Measurements from ENCODE around the gene TPST2. TPM values are rescaled to one million over a fixed set of nuclear protein-coding genes. Genes with fewer than 3 reads are reported as not detected.

The TPST2 gene
- total RNA-seq, 2 donors from 2014 or later = 37.7 to 82.3 TPM

DNA sequence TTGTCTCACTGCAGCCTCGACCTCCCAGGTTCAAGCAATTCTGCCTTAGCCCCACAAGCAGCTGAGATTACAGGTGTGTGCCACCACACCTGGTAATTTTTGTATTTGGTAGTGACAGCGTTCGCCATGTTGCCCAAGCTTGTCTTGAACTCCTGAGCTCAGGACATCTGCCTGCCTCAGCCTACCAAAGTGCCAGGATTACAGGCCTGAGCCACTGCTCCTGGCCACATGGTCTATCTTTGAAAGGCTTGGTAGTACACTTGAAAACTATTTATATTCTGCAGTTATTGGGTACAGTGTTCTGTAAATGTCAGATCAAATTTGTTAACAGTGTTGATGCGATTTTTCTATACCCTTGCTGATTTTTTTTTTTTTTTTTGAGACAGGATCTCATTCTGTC lies 41.4 kb upstream of the TPST2 start:
- DNase-seq (ENCODE audit: low spot score) (no peak), ATAC-seq (ENCODE audit: insufficient number of reproducible peaks, low FRiP score, low read depth) (no peak)
- H3K4me1 ChIP-seq (ENCODE audit: control insufficient read depth in 1 of 2, low read depth in 2 of 2) = no peaks in the 10 kb centered on the region
- H3K36me3 ChIP-seq = no peaks in the 10 kb centered on the region
- H3K27me3 ChIP-seq (replicated peaks; ENCODE audit: insufficient read depth) = no peaks in the 10 kb centered on the region
- H3K27ac ChIP-seq = no peak overlapping the region
- H3K4me3 ChIP-seq = no peak overlapping the region
- TF ChIP-seq CTCF (IDR thresholded peaks at IDR 0.05) = no peak
- H3K9me3 ChIP-seq = no peaks in the 10 kb centered on the region

GRCh38 chr22:26629988-26630761 lies 40.2 kb upstream of the TPST2 start:
- Histone ChIP-seq H3K4me1 (ENCODE audit: control insufficient read depth in 1 of 2, low read depth in 2 of 2) (no peaks in the 10 kb centered on the region), H3K4me3 (no peak overlapping the region), H3K27me3 (replicated peaks; ENCODE audit: insufficient read depth) (no peaks in the 10 kb centered on the region), H3K9me3 (no peaks in the 10 kb centered on the region), H3K27ac (no peak overlapping the region), H3K36me3 (no peaks in the 10 kb centered on the region)
- no peak for DNase-seq (ENCODE audit: low spot score)
- ATAC-seq (ENCODE audit: insufficient number of reproducible peaks, low FRiP score, low read depth) = no peak
- TF ChIP-seq CTCF (IDR thresholded peaks at IDR 0.05) = no peak

GRCh38 chr22:26624803-26625202 lies 34.9 kb upstream of the TPST2 start:
- no peak for ATAC-seq (ENCODE audit: insufficient number of reproducible peaks, low FRiP score, low read depth)
- H3K4me3 ChIP-seq = no peak overlapping the region
- no peak overlapping the region for H3K27ac ChIP-seq
- H3K4me1 ChIP-seq (ENCODE audit: control insufficient read depth in 1 of 2, low read depth in 2 of 2) = no peaks in the 10 kb centered on the region
- DNase-seq (ENCODE audit: low spot score) = no peak
- no peaks in the 10 kb centered on the region for H3K27me3 ChIP-seq (replicated peaks; ENCODE audit: insufficient read depth)
- TF ChIP-seq CTCF (IDR thresholded peaks at IDR 0.05) = no peak
- no peaks in the 10 kb centered on the region for H3K9me3 ChIP-seq
- no peaks in the 10 kb centered on the region for H3K36me3 ChIP-seq

DNA sequence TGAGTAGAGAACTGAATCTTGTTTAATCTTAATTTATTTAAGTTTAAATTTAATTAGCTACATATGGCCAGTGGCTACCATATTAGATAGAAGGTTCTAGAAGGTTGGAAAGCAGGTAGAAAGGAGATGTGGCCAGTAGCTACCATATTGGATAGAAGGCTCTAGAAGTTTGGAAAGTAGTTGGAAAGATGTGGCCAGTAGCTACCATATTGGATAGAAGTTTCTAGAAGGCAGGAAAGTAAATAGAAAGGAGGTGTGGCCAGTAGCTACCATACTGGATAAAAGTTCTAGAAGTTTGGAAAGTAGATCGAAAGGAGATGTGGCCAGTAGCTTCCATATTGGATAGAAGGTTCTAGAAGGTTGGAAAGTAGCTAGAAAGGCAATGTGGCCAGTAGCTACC lies 34.1 kb upstream of the TPST2 start:
- DNase-seq (ENCODE audit: low spot score) (no peak), ATAC-seq (ENCODE audit: insufficient number of reproducible peaks, low FRiP score, low read depth) (no peak)
- Histone ChIP-seq H3K36me3 (no peaks in the 10 kb centered on the region), H3K4me3 (no peak overlapping the region), H3K27me3 (replicated peaks; ENCODE audit: insufficient read depth) (no peaks in the 10 kb centered on the region), H3K27ac (no peak overlapping the region), H3K4me1 (ENCODE audit: control insufficient read depth in 1 of 2, low read depth in 2 of 2) (no peaks in the 10 kb centered on the region), H3K9me3 (no peaks in the 10 kb centered on the region)
- no peak for TF ChIP-seq CTCF (IDR thresholded peaks at IDR 0.05)

DNA sequence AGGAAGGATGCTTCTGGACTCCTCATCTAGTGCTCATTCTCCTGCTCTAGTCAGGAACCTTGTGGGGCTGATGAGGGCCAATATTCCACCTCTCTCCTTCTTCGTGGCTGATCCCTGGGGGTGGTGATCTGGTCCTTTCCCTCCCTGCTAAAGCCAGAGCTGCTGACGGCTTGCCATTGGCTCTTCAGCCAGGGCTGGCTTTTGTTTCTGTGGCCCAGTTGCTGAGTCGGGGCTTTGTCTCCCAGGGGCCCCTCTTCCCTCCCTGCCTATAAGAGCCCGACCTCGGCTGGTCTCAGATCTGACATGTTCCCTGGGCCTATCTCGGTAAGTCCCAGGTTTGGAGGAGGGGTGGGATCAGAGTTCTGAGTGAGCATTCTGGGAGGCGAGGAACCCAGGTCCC lies 31.7 kb upstream of the TPST2 start, which contains the start of gene CRYBA4:
Gene CRYBA4, plus strand, starts transcription at position 301 of the 400 bp plus-strand sequence. CDS start 634 bp downstream, outside the sequence.
- ATAC-seq (ENCODE audit: insufficient number of reproducible peaks, low FRiP score, low read depth) (no peak), DNase-seq (ENCODE audit: low spot score) (no peak)
- Histone ChIP-seq H3K27ac (no peak within 1 kb of the TSS), H3K9me3 (no peaks in the 10 kb centered on the region), H3K36me3 (no peaks in the 10 kb centered on the region), H3K27me3 (replicated peaks; ENCODE audit: insufficient read depth) (no peaks in the 10 kb centered on the region), H3K4me1 (ENCODE audit: control insufficient read depth in 1 of 2, low read depth in 2 of 2) (no peaks in the 10 kb centered on the region), H3K4me3 (no peak within 1 kb of the TSS)
- no peak for TF ChIP-seq CTCF (IDR thresholded peaks at IDR 0.05)

All from thoracic aorta (tissue), 2 donors.